HepG2 (cell line): ENCODE results near the gene CIAO2B. TPM values are rescaled to one million over a fixed set of nuclear protein-coding genes. Genes with fewer than 3 reads are reported as not detected.

Source experiments
- AKNA ChIP-seq: sonication (generic); formaldehyde crosslinking; IDR thresholded peaks from 2 replicates; pipeline ENCODE4 v1.4.0; 2020; ENCODE audit warnings: missing genetic modification reagents, borderline replicate concordance
- ASH2L ChIP-seq: fragments of 300-600, 200-600 bp; sonication (generic); IDR thresholded peaks from 2 replicates; pipeline ENCODE4 v1.7.0; 2017; ENCODE audit warnings: low read depth, mild to moderate bottlenecking, moderate library complexity, mixed read lengths, low read length; ENCODE audit not compliant: insufficient read length
- KLF16 ChIP-seq, 2 experiments: sonication (generic) in 1 of 2; formaldehyde crosslinking in 1 of 2; IDR thresholded peaks; 2 replicates each; pipeline versions ENCODE4 v1.6.1 to v1.8.0; 2016 to 2023; ENCODE audit warnings: missing genetic modification reagents in 2 of 2, missing compliant biosample characterization in 1 of 2
- NR2F2 ChIP-seq: IDR thresholded peaks from 2 replicates; pipeline ENCODE4 v1.6.1; 2012; ENCODE audit warnings: low read depth, inconsistent platforms, borderline replicate concordance
- PHF5A ChIP-seq: IDR thresholded peaks from one replicate; pipeline ENCODE4 v1.6.1; 2018; ENCODE audit warnings: low read depth, missing genetic modification reagents; ENCODE audit not compliant: unreplicated experiment
- RERE ChIP-seq: IDR thresholded peaks from 2 replicates; pipeline ENCODE4 v1.6.1; 2016; ENCODE audit warnings: low read depth, missing genetic modification reagents, missing compliant biosample characterization
- TFDP2 ChIP-seq: sonication (generic); formaldehyde crosslinking; IDR thresholded peaks from 2 replicates; pipeline ENCODE4 v1.4.0; 2020; ENCODE audit warnings: missing genetic modification reagents
- ZBTB49 ChIP-seq: sonication (generic); formaldehyde crosslinking; IDR thresholded peaks from 2 replicates; pipeline ENCODE4 v1.4.0; 2020; ENCODE audit warnings: missing genetic modification reagents, borderline replicate concordance
- ZIK1 ChIP-seq: sonication (generic); formaldehyde crosslinking; IDR thresholded peaks from 2 replicates; pipeline ENCODE4 v1.5.0; 2020; ENCODE audit warnings: mild to moderate bottlenecking, low read depth, missing genetic modification reagents, borderline replicate concordance
- ZKSCAN1 ChIP-seq: fragments of 150-350 bp; IDR thresholded peaks from 2 replicates; pipeline ENCODE4 v1.6.1; 2014; ENCODE audit warnings: low read length
- ZNF205 ChIP-seq: IDR thresholded peaks from 2 replicates; pipeline ENCODE4 v1.6.1; 2018; ENCODE audit warnings: missing biosample characterization, missing genetic modification reagents
- ZNF3 ChIP-seq: IDR thresholded peaks from 2 replicates; pipeline ENCODE4 v1.7.0; 2017; ENCODE audit warnings: inconsistent platforms
- ZNF598 ChIP-seq: sonication (generic); formaldehyde crosslinking; IDR thresholded peaks from 2 replicates; pipeline ENCODE4 v1.5.1; 2020; ENCODE audit warnings: mild to moderate bottlenecking, missing genetic modification reagents, borderline replicate concordance
- ZNF776 ChIP-seq: sonication (generic); formaldehyde crosslinking; IDR thresholded peaks from 2 replicates; pipeline ENCODE4 v1.4.0; 2020; ENCODE audit warnings: mild to moderate bottlenecking, missing genetic modification reagents
- polyA plus RNA-seq, 8 experiments: library from polyadenylated mRNA; depleted of rRNA in 3 of 8; stranded (reverse) in 7 of 8; unstranded in 1 of 8; fragments of >200 nt; fragmentation: Illumina TruSeq in 4 of 8; extraction: Trizol in 4 of 8; gene quantifications; 2 replicates each; pipeline versions ENCODE4 v1.2.1 to v1.2.3, GENCODE V29; 2011 to 2016; ENCODE audit warnings: low read depth in 4 of 8, missing spikeins in 1 of 8, mixed read lengths in 1 of 8; ENCODE audit not compliant: insufficient read depth in 1 of 8
- total RNA-seq, 5 experiments: library from RNA; depleted of rRNA; stranded (reverse); fragments of >200 nt; fragmentation: Illumina TruSeq; extraction: Trizol; gene quantifications; 2 replicates each; pipeline ENCODE4 v1.2.3, GENCODE V29; 2016; ENCODE audit warnings: low read depth in 1 of 5

CIAO2B gene
- total and polyA plus RNA-seq, 2 of the 13 experiments (the other 11 are each of a cell fraction or from before 2014, with no cell fraction given) = 157 to 293 TPM

GRCh38 chr16:66924527-66925321, 9.5 kb downstream of the CIAO2B start (continued):
- TF ChIP-seq RERE = no peak
- no peak for TF ChIP-seq NR2F2
- TF ChIP-seq TFDP2 (CRISPR knock-in tag) = 0 out of 2 replicates have a peak, but pooled peaks have one; percentile 16
- no peak for TF ChIP-seq ZNF776 (CRISPR knock-in tag)
- TF ChIP-seq ZNF598 (CRISPR knock-in tag) = no peak
- TF ChIP-seq KLF16 (CRISPR knock-in tag; IDR thresholded peaks at IDR 0.05) = no peak
- no peak for TF ChIP-seq PHF5A (CRISPR knock-in tag)
- TF ChIP-seq ZBTB49 (CRISPR knock-in tag) = no peak
- no peak for TF ChIP-seq ASH2L
- TF ChIP-seq ZNF3 (CRISPR knock-in tag) = no peak
- TF ChIP-seq ZKSCAN1 = no peak
- TF ChIP-seq AKNA (CRISPR knock-in tag) = no peak
- TF ChIP-seq ZIK1 (CRISPR knock-in tag) = peak; percentile 70; the same call in 1 of the 2 replicates
- 0 out of 2 replicates have a peak, but pooled peaks have one; percentile 30 for TF ChIP-seq ZNF205
